ENCODE results near the gene CREBBP. TPM values are rescaled to one million over a fixed set of nuclear protein-coding genes. Genes with fewer than 3 reads are reported as not detected.

CREBBP gene
- total and polyA plus RNA-seq, 2 donors (not counting 3 experiments of a cell fraction or from before 2014, with no cell fraction given), result 13.8 to 72.7 TPM

DNA sequence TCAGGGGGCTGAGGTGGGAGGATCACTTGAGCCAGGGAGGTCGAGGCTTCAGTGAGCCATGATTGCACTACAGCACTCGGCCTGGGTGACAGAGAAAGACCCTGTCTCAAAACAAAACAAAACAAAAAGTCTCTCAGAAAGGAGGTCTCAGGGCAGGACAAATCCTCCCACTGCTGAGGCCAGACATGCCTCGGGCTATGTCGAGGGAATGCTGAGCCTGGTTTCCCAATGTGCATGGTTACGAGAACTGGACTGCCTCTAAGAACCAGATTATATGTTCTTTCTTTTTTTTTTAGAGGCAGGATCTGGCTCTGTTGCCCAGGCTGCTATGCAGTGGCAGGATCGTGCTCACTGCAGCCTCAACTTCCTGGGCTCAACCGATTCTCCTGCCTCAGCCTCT, 190.8 kb downstream of the CREBBP start:
- H2AFZ ChIP-seq (ENCODE audit: low read depth, low read length), result no peak overlapping the region
- TF ChIP-seq EZH2 (IDR thresholded peaks at IDR 0.05; ENCODE audit: borderline replicate concordance, low read depth, low read length, severe bottlenecking) (no peak), POLR2AphosphoS5 (IDR thresholded peaks at IDR 0.05; ENCODE audit: insufficient read depth, low read depth, low read length) (no peak), POLR2A (IDR thresholded peaks at IDR 0.05; ENCODE audit: low read depth, low read length) (no peak), GATA2 (IDR thresholded peaks at IDR 0.05; ENCODE audit: insufficient read depth, insufficient read length, low read depth, low read length) (no peak), MAX (IDR thresholded peaks at IDR 0.05; ENCODE audit: insufficient read depth, insufficient read length) (no peak)
- TF ChIP-seq, protein P1, sequence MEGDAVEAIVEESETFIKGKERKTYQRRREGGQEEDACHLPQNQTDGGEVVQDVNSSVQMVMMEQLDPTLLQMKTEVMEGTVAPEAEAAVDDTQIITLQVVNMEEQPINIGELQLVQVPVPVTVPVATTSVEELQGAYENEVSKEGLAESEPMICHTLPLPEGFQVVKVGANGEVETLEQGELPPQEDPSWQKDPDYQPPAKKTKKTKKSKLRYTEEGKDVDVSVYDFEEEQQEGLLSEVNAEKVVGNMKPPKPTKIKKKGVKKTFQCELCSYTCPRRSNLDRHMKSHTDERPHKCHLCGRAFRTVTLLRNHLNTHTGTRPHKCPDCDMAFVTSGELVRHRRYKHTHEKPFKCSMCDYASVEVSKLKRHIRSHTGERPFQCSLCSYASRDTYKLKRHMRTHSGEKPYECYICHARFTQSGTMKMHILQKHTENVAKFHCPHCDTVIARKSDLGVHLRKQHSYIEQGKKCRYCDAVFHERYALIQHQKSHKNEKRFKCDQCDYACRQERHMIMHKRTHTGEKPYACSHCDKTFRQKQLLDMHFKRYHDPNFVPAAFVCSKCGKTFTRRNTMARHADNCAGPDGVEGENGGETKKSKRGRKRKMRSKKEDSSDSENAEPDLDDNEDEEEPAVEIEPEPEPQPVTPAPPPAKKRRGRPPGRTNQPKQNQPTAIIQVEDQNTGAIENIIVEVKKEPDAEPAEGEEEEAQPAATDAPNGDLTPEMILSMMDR (IDR thresholded peaks at IDR 0.05; ENCODE audit: extremely low read depth in 1 of 2, insufficient read depth in 1 of 2, low read depth in 1 of 2, low read length in 2 of 2), result no peak
- no peak overlapping the region for H3K4me2 ChIP-seq (ENCODE audit: insufficient read depth, low read length)
- ChIA-PET CTCF (interaction anchor here (0.5 to 2.3 kb wide), 21 partner anchors 8 to 564 kb away, joined by 3 to 29 read pairs (median 4); partner anchors contain the start of genes CREBBP and TRAP1), POLR2A (no interaction called here)
- intact Hi-C loops (cut with micrococcal nuclease) (loop anchor here (1.0 to 2.0 kb wide), 4 partner anchors 12 to 249 kb away; partner anchors contain the start of genes CREBBP and TRAP1), dilution Hi-C loops (cut with MboI; ENCODE audit: extremely low pct_ligation_motif_present, low sequenced_read_pairs) (no loop called here)
- no peak for DNase-seq (ENCODE audit: low read depth, low spot score)
- BruUV-seq (replicated peaks), result no TSS peak
- no peaks in the 10 kb centered on the region for H3K9me3 ChIP-seq (replicated peaks; ENCODE audit: control insufficient read depth, insufficient read depth, low read length)
- H3K9me1 ChIP-seq (replicated peaks; ENCODE audit: control insufficient read depth, extremely low read depth, insufficient read depth, low read length), result no peaks in the 10 kb centered on the region
- no peak for FAIRE-seq
- H3K27ac ChIP-seq (ENCODE audit: insufficient read depth, low read depth, low read length), result no peak overlapping the region
- H3K4me1 ChIP-seq (ENCODE audit: control insufficient read depth, extremely low read depth, insufficient read depth, low read length), result no peaks in the 10 kb centered on the region
- no peak overlapping the region for H3K9ac ChIP-seq (replicated peaks; ENCODE audit: extremely low read depth, insufficient read depth, low read length)
- no peaks in the 10 kb centered on the region for H3K79me2 ChIP-seq (ENCODE audit: control insufficient read depth, insufficient read depth, low read length)
- H3K4me3 ChIP-seq (replicated peaks in 1 of 3; ENCODE audit: insufficient read depth in 1 of 3, low read depth in 1 of 3, low read length in 3 of 3), result no peak overlapping the region
- H4K20me1 ChIP-seq (replicated peaks; ENCODE audit: control insufficient read depth, extremely low read depth, insufficient read depth, low read length), result no peaks in the 10 kb centered on the region
- peaks cover 4 to 7% of the 10 kb centered on the region in 2 experiments for H3K36me3 ChIP-seq (ENCODE audit: control insufficient read depth in 2 of 2, extremely low read depth in 1 of 2, insufficient read depth in 2 of 2, low read length in 2 of 2)
- no peaks in the 10 kb centered on the region for H3K27me3 ChIP-seq (ENCODE audit: control insufficient read depth in 2 of 2, insufficient read depth in 2 of 2, low read length in 2 of 2)

Measured in endothelial cell of umbilical vein (primary cell).